ENCODE data around the gene TMEM59L. TPM values are rescaled to one million over a fixed set of nuclear protein-coding genes. Genes with fewer than 3 reads are reported as not detected.
A peak's percentile ranks its signal among the peaks of the same experiment; 100 is the strongest.

The TMEM59L gene
- total and polyA plus RNA-seq, 5 experiments from 2014 or later: 0.09 to 0.27 TPM; not detected in 3

DNA sequence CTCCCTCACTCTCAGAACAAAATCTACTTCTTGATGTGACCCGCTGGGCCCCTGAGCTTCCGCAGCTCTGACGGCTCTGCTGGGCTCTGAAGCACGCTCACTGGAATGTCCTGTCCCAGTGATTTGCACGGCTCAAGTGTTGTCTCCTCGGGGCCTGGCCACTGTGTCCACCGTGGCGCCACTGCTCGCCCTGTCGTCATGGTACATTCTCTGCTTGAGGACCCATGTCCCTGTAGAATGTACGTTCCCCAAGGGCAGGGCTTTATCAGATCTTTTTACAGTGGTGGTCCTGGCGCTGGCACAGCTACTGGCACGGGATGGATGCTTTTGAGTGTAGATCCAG lies 36.3 kb downstream of the TMEM59L start:
- H3K4me1 Mint-ChIP-seq: peaks cover 15 to 44% (median 36%) of the 10 kb centered on the region in 4 donors
- peak overlapping the region in 5 of 10 donors; percentile 4 to 81 (median 36) for H3K4me3 Mint-ChIP-seq
- no peak for ATAC-seq
- H3K27ac Mint-ChIP-seq: peak overlapping the region in 3 of 10 donors; percentile 20 to 79 (median 43)
- H3K27me3 Mint-ChIP-seq: no peaks in the 10 kb centered on the region
- no peak for DNase-seq
- H3K36me3 Mint-ChIP-seq: peaks cover 0 to 4% (median 0%) of the 10 kb centered on the region in 3 donors
- POLR2A ChIA-PET: interaction anchor here (0.7 to 1.6 kb wide), 2 partner anchors 58 to 59 kb away, joined by 3 to 5 read pairs; no protein-coding TSS in a partner anchor
- H3K9me3 Mint-ChIP-seq: no peaks in the 10 kb centered on the region

DNA sequence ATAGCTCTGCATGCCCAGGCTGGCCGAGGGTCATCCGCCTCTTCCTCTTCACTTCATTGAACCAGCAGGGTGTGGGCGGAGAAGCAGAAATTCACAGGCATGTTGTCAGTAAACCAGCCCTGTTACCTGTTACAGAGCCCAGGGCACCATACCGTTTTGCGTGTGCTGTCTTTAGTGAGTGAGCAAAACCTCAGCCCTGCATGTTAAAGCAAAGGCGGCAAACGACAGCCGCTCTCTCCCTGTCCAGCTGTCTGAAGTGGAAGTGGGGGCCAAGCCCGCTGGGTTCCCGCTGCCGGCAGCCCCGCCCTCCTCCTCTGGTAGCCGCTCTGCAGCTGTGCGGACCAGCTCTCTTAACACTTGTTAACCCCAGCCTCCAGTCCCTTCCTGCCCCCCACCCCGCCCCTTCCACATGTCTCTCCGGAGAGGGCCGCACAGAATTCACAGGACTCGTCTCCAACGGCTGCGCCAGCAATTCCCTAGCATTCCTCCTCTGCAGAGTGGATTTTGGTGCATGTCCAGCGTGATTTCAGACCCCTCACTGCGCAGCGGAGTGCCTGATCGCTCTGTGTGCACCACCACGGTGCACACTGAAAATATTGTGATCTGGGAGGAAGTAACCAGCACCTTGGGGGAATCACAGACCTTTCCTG lies 36.8 kb downstream of the TMEM59L start:
- ATAC-seq: no peak

DNA sequence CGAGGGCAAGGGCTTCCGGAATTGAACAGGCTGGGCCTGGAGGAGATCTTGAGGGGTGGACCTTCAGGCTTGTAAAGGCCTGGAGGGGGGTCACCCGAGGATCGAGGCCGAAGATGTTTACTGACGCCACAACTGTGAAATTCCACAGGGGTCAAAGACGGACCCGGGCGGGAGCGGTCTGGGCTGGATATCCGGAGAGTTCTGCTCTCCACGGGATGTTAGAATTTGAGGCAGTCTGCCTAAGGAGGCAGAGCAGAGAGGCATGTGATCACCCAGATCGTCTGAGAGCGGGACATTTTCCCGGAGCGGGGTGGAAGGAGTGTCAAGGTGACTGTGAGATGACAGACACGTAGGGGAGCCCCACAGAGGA lies 37.3 kb downstream of the TMEM59L start:
- H3K4me1 Mint-ChIP-seq: peaks cover 19 to 41% (median 32%) of the 10 kb centered on the region in 4 donors
- H3K36me3 Mint-ChIP-seq: peaks cover 0 to 4% (median 0%) of the 10 kb centered on the region in 3 donors
- no peaks in the 10 kb centered on the region for H3K9me3 Mint-ChIP-seq
- peak overlapping the region in 1 of 10 donors; percentile 72 for H3K27ac Mint-ChIP-seq
- H3K4me3 Mint-ChIP-seq: peak overlapping the region in 4 of 10 donors; percentile 36 to 81 (median 54)
- no peak for DNase-seq
- no peaks in the 10 kb centered on the region for H3K27me3 Mint-ChIP-seq
- no peak for ATAC-seq
- POLR2A ChIA-PET: interaction anchor here (0.6 to 1.6 kb wide), 2 partner anchors 9 to 57 kb away, joined by 3 to 4 read pairs; no protein-coding TSS in a partner anchor

More for the DNA sequence above, 36.8 kb downstream of the TMEM59L start:
- Mint-ChIP-seq H3K27me3 (no peaks in the 10 kb centered on the region), H3K27ac (peak overlapping the region in 4 of 10 donors; percentile 20 to 79 (median 40)), H3K36me3 (peaks cover 0 to 4% (median 0%) of the 10 kb centered on the region in 3 donors), H3K4me1 (peaks cover 17 to 40% (median 33%) of the 10 kb centered on the region in 4 donors), H3K9me3 (no peaks in the 10 kb centered on the region), H3K4me3 (peak overlapping the region in 8 of 10 donors; percentile 4 to 81 (median 43))
- POLR2A ChIA-PET: interaction anchor here (0.7 to 1.6 kb wide), 2 partner anchors 58 to 60 kb away, joined by 3 to 5 read pairs; no protein-coding TSS in a partner anchor
- DNase-seq: no peak

DNA sequence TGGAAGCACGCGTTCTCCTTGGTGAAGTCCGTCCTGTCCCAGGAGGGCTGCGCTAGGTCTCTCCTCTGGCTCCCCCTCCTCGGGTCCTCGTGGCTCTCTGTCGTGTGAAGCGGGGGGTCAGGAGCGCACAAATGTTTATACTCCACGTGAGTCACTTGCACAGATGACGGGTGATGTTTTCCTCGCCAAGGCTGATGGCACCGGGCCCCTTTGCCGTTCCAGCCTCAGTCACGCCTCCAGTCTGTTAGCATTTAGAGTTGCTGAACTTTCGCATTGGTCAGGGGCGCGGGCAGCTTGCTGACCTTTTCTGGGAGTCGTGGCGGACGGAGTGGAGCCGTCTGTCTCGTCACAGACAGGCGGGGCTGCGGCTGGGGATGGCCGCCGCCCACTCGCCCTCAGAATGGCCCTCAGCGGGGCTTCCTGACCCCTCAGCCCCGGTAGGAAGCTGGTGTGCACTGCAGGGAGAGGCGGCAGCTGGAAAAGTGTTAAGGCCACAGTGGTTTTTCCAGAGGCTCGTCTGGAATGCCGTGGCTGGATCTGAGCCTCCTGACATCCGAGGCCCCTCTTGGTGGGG lies 37.9 kb downstream of the TMEM59L start:
- no peaks in the 10 kb centered on the region for H3K9me3 Mint-ChIP-seq
- H3K4me3 Mint-ChIP-seq: no peak overlapping the region
- H3K27me3 Mint-ChIP-seq: no peaks in the 10 kb centered on the region
- H3K36me3 Mint-ChIP-seq: peaks cover 0 to 4% (median 0%) of the 10 kb centered on the region in 3 donors
- POLR2A ChIA-PET: interaction anchor here (0.6 kb wide), 1 partner anchor 9 kb away, joined by 4 read pairs; no protein-coding TSS in a partner anchor
- peak overlapping the region in 1 of 10 donors; percentile 21 for H3K27ac Mint-ChIP-seq
- DNase-seq: no peak
- peaks cover 19 to 41% (median 32%) of the 10 kb centered on the region in 4 donors for H3K4me1 Mint-ChIP-seq
- no peak for ATAC-seq

DNA sequence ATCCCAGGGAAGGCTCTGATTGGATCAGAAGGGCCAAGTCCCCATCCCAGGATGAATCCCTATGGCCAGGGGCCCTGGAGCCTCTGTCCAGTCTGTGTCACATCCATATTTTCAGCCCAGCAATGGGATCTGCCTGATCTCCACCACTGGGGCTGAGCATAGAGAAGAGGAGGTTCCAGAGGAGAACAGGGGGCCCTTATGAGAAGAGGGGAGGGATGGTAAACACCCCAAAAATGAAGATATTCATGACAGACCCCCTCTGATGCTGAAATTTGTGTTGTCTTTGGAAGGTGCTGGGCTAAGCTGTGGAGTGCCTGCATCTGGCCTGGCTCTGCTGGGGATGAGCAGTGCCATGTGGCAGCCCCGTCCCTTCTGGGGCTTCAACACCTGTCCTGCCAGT lies 38.6 kb downstream of the TMEM59L start:
- POLR2A ChIA-PET: no interaction called here

DNA sequence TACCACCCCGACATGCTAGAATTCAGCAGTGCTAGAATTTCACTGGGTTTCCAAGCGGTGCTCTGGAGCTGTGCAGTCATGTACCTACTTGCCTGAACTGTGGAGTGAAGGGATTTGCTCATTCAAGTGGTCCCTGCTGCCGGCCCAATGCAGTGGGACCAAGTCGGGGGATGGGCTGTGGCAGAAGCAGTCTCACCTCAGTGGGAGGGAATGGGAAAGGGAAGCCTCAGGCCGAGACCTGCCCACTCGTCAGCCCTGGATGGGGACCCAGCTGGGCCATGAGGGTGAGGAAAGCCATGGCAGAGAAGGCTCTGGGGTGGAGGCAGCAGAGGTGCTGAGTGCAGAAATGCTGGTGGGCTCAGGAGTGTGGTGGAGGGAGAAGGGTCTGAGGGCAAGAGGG lies 39.1 kb downstream of the TMEM59L start:
- no peak for DNase-seq
- no peak for ATAC-seq
- no peaks in the 10 kb centered on the region for H3K9me3 Mint-ChIP-seq
- no peaks in the 10 kb centered on the region for H3K27me3 Mint-ChIP-seq
- peaks cover 0 to 4% (median 0%) of the 10 kb centered on the region in 3 donors for H3K36me3 Mint-ChIP-seq
- POLR2A ChIA-PET: interaction anchor here (0.7 kb wide), 1 partner anchor 23 kb away, joined by 4 read pairs; no protein-coding TSS in a partner anchor
- no peak overlapping the region for H3K4me3 Mint-ChIP-seq
- peaks cover 22 to 37% (median 28%) of the 10 kb centered on the region in 4 donors for H3K4me1 Mint-ChIP-seq
- H3K27ac Mint-ChIP-seq: peak overlapping the region in 3 of 10 donors; percentile 40 to 81 (median 67)

More for the DNA sequence above, 38.6 kb downstream of the TMEM59L start:
- Mint-ChIP-seq H3K27ac (peak overlapping the region in 1 of 10 donors; percentile 40), H3K27me3 (no peaks in the 10 kb centered on the region), H3K4me3 (no peak overlapping the region), H3K4me1 (peaks cover 22 to 41% (median 31%) of the 10 kb centered on the region in 4 donors), H3K36me3 (peaks cover 0 to 4% (median 0%) of the 10 kb centered on the region in 3 donors), H3K9me3 (no peaks in the 10 kb centered on the region)
- ATAC-seq: no peak
- no peak for DNase-seq

DNA sequence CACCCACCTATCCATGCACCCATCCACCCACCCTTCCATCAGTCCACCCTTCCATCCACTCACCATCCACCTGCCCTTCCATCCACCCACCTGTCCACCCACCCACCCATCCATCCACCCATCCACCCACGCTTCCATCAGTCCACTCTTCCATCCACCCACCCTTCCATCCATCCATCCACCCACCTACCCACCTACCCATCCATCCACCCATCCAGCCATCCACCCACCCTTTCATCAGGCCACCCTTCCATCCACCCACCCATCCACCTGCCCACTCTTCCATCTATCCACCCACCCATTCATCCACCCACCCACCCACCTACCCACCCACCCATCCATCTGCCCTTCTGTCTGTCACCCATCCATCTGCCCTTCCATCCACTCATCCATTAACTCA lies 41.2 kb downstream of the TMEM59L start:
- ATAC-seq (no peak), DNase-seq (no peak)
- Mint-ChIP-seq H3K9me3 (no peaks in the 10 kb centered on the region), H3K4me3 (no peak overlapping the region), H3K4me1 (peaks cover 26 to 36% (median 31%) of the 10 kb centered on the region in 4 donors), H3K27ac (no peak overlapping the region), H3K27me3 (no peaks in the 10 kb centered on the region), H3K36me3 (peaks cover 0 to 4% (median 0%) of the 10 kb centered on the region in 3 donors)
- POLR2A ChIA-PET: no interaction called here

DNA sequence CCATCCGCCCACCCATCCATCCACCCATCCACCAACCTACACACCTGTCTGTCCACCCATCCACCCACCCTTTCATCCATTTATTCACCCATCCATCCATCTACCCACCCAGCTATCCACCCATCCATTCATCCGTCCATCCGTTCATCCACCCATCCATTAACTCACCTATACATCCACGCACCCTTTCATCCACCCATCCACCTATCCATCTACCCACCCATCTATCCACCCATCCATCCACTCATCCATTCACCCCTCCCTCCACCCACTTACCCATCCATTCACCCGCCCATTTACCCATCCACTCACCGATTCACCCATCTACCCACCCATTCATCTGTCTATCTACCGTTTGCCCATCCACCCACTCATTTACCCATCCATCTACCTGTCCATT lies 41.8 kb downstream of the TMEM59L start:
- peak overlapping the region in 1 of 10 donors; percentile 51 for H3K4me3 Mint-ChIP-seq
- peaks cover 0 to 4% (median 0%) of the 10 kb centered on the region in 3 donors for H3K36me3 Mint-ChIP-seq
- H3K27ac Mint-ChIP-seq: peak overlapping the region in 1 of 10 donors; percentile 76
- H3K4me1 Mint-ChIP-seq: peaks cover 26 to 36% (median 30%) of the 10 kb centered on the region in 4 donors
- POLR2A ChIA-PET: interaction anchor here (0.6 kb wide), 1 partner anchor 108 kb away, joined by 3 read pairs; no protein-coding TSS in a partner anchor
- no peaks in the 10 kb centered on the region for H3K9me3 Mint-ChIP-seq
- DNase-seq: no peak
- ATAC-seq: no peak
- H3K27me3 Mint-ChIP-seq: no peaks in the 10 kb centered on the region

DNA sequence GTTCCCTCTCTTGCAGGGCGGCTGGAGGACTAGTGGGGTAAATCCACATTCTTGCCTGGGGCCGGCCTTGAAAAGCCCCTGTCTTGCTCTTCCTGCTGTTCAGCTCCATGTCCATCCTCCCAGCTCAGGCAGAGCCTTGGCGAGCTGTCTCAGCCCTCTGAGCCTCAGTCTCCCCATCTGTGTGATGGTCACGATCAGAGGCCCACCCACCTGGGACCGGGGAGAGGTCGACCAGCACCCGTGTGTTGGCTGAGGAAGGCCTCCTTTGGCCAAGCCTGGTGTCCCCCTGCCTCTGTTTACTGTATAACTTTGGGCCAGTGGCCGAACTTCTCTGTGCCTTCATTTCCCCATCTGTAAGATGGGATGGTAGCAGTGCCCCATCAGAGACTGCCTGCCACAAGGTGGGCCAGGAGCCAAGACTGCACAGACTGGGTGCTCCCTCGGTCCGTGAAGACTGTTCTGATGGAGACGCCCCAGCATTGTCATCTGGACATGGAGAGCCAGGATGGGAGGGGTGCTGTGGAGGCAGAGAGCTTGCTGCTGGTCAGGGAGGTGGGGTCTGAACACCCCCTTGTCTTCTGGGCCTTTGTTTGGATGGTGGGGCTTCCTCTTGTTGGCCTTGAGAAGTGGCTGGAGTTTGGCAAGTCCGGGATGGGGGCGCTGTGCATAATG lies 42.6 kb downstream of the TMEM59L start:
- ATAC-seq: no peak
- Mint-ChIP-seq H3K27me3 (no peaks in the 10 kb centered on the region), H3K4me3 (no peak overlapping the region), H3K27ac (peak overlapping the region in 1 of 10 donors; percentile 73), H3K9me3 (no peaks in the 10 kb centered on the region), H3K4me1 (peaks cover 18 to 29% (median 26%) of the 10 kb centered on the region in 4 donors), H3K36me3 (no peaks in the 10 kb centered on the region)
- no peak for DNase-seq
- POLR2A ChIA-PET: interaction anchor here (0.6 kb wide), 1 partner anchor 108 kb away, joined by 3 read pairs; no protein-coding TSS in a partner anchor

DNA sequence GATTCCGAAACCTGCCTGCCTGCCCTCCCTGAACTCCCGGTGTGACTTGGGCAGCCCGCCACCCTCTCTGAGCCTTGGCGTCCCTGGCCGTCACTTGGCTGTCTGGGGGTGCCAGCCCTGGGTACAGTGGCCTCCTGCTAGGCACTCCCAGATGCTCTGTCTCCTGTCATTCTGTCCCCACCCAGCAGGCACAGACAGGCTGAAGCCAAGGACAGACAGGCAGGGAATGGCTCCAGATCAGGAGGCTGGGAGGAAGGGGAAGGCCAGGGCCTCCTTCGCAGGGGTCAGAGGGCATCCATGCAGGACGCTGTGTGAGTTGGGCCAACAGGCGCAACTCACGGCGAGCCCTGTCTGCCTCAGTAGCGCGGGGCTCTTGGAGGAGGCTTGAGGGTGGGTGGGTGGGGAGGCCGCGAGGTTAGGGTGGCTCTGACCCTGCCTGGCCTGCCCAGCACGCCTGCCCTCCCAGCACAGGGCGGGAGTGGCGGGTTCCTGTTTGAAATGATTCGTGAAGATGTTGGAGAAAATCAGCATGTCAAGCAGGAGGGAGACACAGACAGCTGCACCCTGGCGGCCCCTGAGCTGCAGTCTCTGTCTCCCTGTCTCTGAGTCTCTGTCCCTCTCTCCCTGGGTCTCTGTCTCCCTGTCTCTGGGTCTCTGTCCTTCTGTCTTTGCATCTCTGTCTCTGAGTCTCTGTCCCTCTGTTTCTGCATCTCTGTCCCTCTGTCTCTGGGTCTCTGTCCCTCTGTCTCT lies 43.8 kb downstream of the TMEM59L start:
- Mint-ChIP-seq H3K27me3 (no peaks in the 10 kb centered on the region), H3K4me1 (peaks cover 20 to 33% (median 30%) of the 10 kb centered on the region in 4 donors), H3K27ac (peak overlapping the region in 4 of 10 donors; percentile 20 to 86 (median 74)), H3K9me3 (no peaks in the 10 kb centered on the region), H3K36me3 (no peaks in the 10 kb centered on the region), H3K4me3 (no peak overlapping the region)
- no peak for DNase-seq
- no peak for ATAC-seq
- POLR2A ChIA-PET: no interaction called here

DNA sequence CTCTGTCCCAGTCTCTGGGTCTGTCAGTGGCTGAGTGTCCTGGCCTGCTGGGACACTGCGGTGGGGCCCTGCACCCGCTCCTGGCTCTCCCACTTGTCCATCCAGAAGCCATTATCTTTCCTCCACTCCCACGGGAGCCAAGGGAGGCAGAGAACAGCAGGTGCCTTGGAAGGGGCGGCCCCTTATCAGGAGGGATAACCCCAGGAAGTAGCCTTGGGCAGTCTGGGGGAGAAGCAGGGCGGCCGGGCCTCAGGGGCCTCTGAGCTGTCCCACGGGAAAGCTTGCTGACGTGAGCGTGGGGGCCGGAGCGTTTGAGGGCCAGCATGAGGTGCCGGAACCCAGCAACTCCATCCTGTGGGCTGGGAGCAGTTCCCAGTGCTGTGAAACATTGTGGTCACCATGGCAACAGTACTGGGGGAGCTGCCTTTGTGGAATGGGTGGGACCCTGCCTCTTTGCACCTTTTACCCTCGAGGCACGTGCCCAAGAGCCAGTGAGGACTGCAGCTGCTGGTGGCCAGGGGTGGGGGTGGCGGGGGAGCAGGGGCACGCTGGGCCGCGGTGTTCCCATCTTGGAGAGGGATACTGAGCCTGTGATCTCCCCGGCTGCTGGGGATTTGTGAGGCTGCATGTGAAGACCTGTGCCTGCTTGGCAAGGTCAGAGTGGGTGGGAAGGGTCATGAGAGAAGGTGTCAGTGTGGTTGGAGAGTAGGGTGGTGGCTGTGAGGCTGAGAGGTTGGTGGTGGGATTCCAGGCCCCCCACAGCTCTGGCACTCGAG lies 45.1 kb downstream of the TMEM59L start:
- ATAC-seq (no peak), DNase-seq (no peak)
- Mint-ChIP-seq H3K36me3 (no peaks in the 10 kb centered on the region), H3K4me1 (peaks cover 20 to 38% (median 30%) of the 10 kb centered on the region in 4 donors), H3K27ac (peak overlapping the region in 2 of 10 donors; percentile 69 to 91), H3K27me3 (no peaks in the 10 kb centered on the region), H3K9me3 (no peaks in the 10 kb centered on the region), H3K4me3 (no peak overlapping the region)
- POLR2A ChIA-PET: interaction anchor here (0.6 kb wide), 1 partner anchor 118 kb away, joined by 3 read pairs; no protein-coding TSS in a partner anchor
